ENCODE data around the gene RNF41.

DNA sequence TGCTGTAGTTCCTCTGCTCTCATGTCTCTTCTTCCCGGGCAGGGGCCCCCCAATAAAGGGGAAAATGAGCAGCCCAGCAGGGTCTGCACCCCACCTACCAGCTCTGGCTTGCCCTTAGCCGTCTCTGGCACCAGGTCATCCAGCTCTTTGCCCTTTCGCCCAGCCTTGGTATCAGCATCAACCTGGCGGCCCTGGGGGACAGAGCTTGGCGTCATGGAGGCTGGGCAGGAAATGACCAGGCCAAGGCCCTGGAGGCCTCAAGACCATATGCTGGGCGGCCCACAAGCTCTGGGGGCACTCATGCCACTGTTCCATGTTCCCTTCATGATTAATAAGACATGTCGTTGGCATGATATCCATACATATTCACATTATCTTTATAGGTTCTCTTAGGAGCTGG is 48.9 kb downstream of the RNF41 start:
- TF ChIP-seq, protein P1, sequence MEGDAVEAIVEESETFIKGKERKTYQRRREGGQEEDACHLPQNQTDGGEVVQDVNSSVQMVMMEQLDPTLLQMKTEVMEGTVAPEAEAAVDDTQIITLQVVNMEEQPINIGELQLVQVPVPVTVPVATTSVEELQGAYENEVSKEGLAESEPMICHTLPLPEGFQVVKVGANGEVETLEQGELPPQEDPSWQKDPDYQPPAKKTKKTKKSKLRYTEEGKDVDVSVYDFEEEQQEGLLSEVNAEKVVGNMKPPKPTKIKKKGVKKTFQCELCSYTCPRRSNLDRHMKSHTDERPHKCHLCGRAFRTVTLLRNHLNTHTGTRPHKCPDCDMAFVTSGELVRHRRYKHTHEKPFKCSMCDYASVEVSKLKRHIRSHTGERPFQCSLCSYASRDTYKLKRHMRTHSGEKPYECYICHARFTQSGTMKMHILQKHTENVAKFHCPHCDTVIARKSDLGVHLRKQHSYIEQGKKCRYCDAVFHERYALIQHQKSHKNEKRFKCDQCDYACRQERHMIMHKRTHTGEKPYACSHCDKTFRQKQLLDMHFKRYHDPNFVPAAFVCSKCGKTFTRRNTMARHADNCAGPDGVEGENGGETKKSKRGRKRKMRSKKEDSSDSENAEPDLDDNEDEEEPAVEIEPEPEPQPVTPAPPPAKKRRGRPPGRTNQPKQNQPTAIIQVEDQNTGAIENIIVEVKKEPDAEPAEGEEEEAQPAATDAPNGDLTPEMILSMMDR (IDR thresholded peaks at IDR 0.05; ENCODE audit: insufficient read depth, low read length, poor library complexity, severe bottlenecking) = no peak
- TF ChIP-seq EZH2phosphoT487 (conservative IDR thresholded peaks at IDR 0.05; ENCODE audit: low read length) = no peak

Measured in SU-DHL-6 (cell line).